ENCODE results near the gene KRTAP10-3.

GRCh38 chr21:44522753-44523204 is 35.8 kb downstream of the KRTAP10-3 start:
- no peak for TF ChIP-seq ZNF302 (tag by site-specific recombination; IDR thresholded peaks at IDR 0.05; ENCODE audit: low read depth)
- TF ChIP-seq ZNF114 (tag by site-specific recombination; IDR thresholded peaks at IDR 0.05), result no peak
- TF ChIP-seq ZNF658 (tag by site-specific recombination; IDR thresholded peaks at IDR 0.05), result no peak
- TF ChIP-seq CTCF (tag by site-specific recombination; IDR thresholded peaks at IDR 0.05), result no peak
- TF ChIP-seq ZEB2 (tag by site-specific recombination; IDR thresholded peaks at IDR 0.05), result no peak
- TF ChIP-seq ZNF521 (tag by site-specific recombination; IDR thresholded peaks at IDR 0.05), result no peak
- TF ChIP-seq, protein P1, sequence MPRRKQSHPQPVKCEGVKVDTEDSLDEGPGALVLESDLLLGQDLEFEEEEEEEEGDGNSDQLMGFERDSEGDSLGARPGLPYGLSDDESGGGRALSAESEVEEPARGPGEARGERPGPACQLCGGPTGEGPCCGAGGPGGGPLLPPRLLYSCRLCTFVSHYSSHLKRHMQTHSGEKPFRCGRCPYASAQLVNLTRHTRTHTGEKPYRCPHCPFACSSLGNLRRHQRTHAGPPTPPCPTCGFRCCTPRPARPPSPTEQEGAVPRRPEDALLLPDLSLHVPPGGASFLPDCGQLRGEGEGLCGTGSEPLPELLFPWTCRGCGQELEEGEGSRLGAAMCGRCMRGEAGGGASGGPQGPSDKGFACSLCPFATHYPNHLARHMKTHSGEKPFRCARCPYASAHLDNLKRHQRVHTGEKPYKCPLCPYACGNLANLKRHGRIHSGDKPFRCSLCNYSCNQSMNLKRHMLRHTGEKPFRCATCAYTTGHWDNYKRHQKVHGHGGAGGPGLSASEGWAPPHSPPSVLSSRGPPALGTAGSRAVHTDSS (tag by site-specific recombination; IDR thresholded peaks at IDR 0.05), result no peak
- TF ChIP-seq ZNF174 (tag by site-specific recombination; IDR thresholded peaks at IDR 0.05), result no peak
- TF ChIP-seq YY1 (tag by site-specific recombination; IDR thresholded peaks at IDR 0.05), result no peak
